H1 (cell line): ENCODE results near the gene SMCP.

Experiments
- BCL11A ChIP-seq, 2 experiments: IDR thresholded peaks; one replicate each; pipeline ENCODE4 v1.6.1; 2011; ENCODE audit warnings: low read depth in 2 of 2, low read length in 2 of 2, mild to moderate bottlenecking in 2 of 2
- CEBPB ChIP-seq: IDR thresholded peaks from 2 replicates; pipeline ENCODE4 v1.6.1; 2012; ENCODE audit warnings: low read depth, low read length
- EP300 ChIP-seq, 2 experiments: IDR thresholded peaks; 1 replicate in 1 of 2; 2 replicates in 1 of 2; pipeline ENCODE4 v1.6.1; 2011 to 2012; ENCODE audit warnings: low read depth in 2 of 2, low read length in 2 of 2, mild to moderate bottlenecking in 2 of 2, borderline replicate concordance in 1 of 2, inconsistent platforms in 1 of 2, moderate library complexity in 1 of 2
- EZH2 ChIP-seq: fragments of 200-600 bp; sonication (generic); IDR thresholded peaks from 2 replicates; pipeline ENCODE4 v1.7.1; 2012; ENCODE audit warnings: low read depth, mild to moderate bottlenecking, moderate library complexity, low read length, inconsistent platforms; ENCODE audit not compliant: severe bottlenecking
- FOSL1 ChIP-seq: IDR thresholded peaks from 2 replicates; pipeline ENCODE4 v1.6.1; 2011; ENCODE audit warnings: mild to moderate bottlenecking, low read depth, low read length, moderate library complexity; ENCODE audit not compliant: insufficient read depth
- GABPA ChIP-seq: IDR thresholded peaks from 2 replicates; pipeline ENCODE4 v1.6.1; 2011; ENCODE audit warnings: mild to moderate bottlenecking, low read length, moderate library complexity, borderline replicate concordance; ENCODE audit not compliant: insufficient read depth
- JUN ChIP-seq: IDR thresholded peaks from 2 replicates; pipeline ENCODE4 v1.6.1; 2011; ENCODE audit warnings: low read depth, mild to moderate bottlenecking, improper control_type of control experiment, low read length
- KDM4A ChIP-seq: IDR thresholded peaks from one replicate; pipeline ENCODE4 v1.7.1; 2012; ENCODE audit warnings: low read depth, mild to moderate bottlenecking, moderate library complexity, low read length, inconsistent platforms; ENCODE audit not compliant: severe bottlenecking
- MAFK ChIP-seq: IDR thresholded peaks from 2 replicates; pipeline ENCODE4 v1.6.1; 2012; ENCODE audit warnings: low read depth, mild to moderate bottlenecking, improper control_type of control experiment, low read length
- POLR2A ChIP-seq, 2 experiments: IDR thresholded peaks; 1 replicate in 1 of 2; 2 replicates in 1 of 2; pipeline ENCODE4 v1.6.1; 2011; ENCODE audit warnings: low read depth in 2 of 2, low read length in 2 of 2, mild to moderate bottlenecking in 2 of 2; ENCODE audit errors: control extremely low read depth in 1 of 2
- POLR2AphosphoS5 ChIP-seq: IDR thresholded peaks from 2 replicates; pipeline ENCODE4 v1.6.1; 2011; ENCODE audit warnings: low read depth, low read length
- RFX5 ChIP-seq: IDR thresholded peaks from 2 replicates; pipeline ENCODE4 v1.6.1; 2011; ENCODE audit warnings: low read depth, low read length, improper control_type of control experiment, borderline replicate concordance
- ZNF274 ChIP-seq: IDR thresholded peaks from 2 replicates; pipeline ENCODE4 v1.7.0; 2012; ENCODE audit warnings: low read length, borderline replicate concordance; ENCODE audit errors: extremely low read depth
- TF ChIP-seq, protein P1 (sequence below), 3 experiments: IDR thresholded peaks; 1 replicate in 2 of 3; 2 replicates in 1 of 3; pipeline versions ENCODE4 v1.5.1 to v1.6.1; 2011; ENCODE audit warnings: low read length in 3 of 3, mild to moderate bottlenecking in 3 of 3, inconsistent platforms in 2 of 3, low read depth in 1 of 3, moderate library complexity in 1 of 3; ENCODE audit not compliant: insufficient read depth in 1 of 3; ENCODE audit errors: control extremely low read depth in 1 of 3

DNA sequence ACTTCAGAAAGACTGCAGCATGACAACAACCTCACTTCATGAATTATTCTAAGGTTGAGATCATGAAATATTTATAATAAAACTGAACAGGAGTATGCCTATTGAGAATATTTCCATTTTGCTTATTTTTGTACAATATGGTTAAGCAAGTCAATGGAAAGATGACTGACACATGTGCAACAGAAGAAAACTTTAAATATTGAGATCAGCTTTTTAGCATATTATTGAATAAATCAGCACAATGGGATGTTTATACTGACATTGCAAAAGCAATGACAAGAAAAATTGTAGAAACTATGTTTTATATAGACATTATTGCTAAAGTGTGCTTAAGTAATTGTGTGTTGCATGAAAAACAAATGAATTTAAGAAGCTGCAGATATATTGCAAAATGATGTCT lies 13.7 kb upstream of the SMCP start:
- TF ChIP-seq, protein P1, sequence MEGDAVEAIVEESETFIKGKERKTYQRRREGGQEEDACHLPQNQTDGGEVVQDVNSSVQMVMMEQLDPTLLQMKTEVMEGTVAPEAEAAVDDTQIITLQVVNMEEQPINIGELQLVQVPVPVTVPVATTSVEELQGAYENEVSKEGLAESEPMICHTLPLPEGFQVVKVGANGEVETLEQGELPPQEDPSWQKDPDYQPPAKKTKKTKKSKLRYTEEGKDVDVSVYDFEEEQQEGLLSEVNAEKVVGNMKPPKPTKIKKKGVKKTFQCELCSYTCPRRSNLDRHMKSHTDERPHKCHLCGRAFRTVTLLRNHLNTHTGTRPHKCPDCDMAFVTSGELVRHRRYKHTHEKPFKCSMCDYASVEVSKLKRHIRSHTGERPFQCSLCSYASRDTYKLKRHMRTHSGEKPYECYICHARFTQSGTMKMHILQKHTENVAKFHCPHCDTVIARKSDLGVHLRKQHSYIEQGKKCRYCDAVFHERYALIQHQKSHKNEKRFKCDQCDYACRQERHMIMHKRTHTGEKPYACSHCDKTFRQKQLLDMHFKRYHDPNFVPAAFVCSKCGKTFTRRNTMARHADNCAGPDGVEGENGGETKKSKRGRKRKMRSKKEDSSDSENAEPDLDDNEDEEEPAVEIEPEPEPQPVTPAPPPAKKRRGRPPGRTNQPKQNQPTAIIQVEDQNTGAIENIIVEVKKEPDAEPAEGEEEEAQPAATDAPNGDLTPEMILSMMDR (IDR thresholded peaks at IDR 0.05; ENCODE audit: control extremely low read depth in 1 of 3, insufficient read depth in 1 of 3, low read depth in 1 of 3, low read length in 3 of 3), result no peak
- TF ChIP-seq EZH2 (no peak), GABPA (no peak), BCL11A (IDR thresholded peaks at IDR 0.05; ENCODE audit: low read depth in 2 of 2, low read length in 2 of 2) (no peak), POLR2AphosphoS5 (no peak), POLR2A (IDR thresholded peaks at IDR 0.05; ENCODE audit: control extremely low read depth in 1 of 2, low read depth in 2 of 2, low read length in 2 of 2) (no peak), JUN (no peak), KDM4A (no peak), EP300 (IDR thresholded peaks at IDR 0.05; ENCODE audit: borderline replicate concordance in 1 of 2, low read depth in 2 of 2, low read length in 2 of 2) (no peak), FOSL1 (no peak), CEBPB (no peak), MAFK (no peak), RFX5 (no peak), ZNF274 (no peak)
